Measurements from ENCODE around the gene ITGA8.
"Not testable (repeated sequence)": the region's sequence is repeated elsewhere in the genome, so short reads cannot be mapped to it uniquely, and the experiment has no call there.

ITGA8 gene

GRCh38 chr10:15636446-15636845 lies 83.3 kb downstream of the ITGA8 start:
- ChIA-PET CTCF (no interaction called here), POLR2A (no interaction called here)
- no peak for DNase-seq (ENCODE audit: extremely low spot score)
- TF ChIP-seq CTCF (IDR thresholded peaks at IDR 0.05; ENCODE audit: control extremely low read depth, extremely low read depth, low read depth, missing control alignments) = no peak

- no peak for DNase-seq (ENCODE audit: extremely low spot score)
- no peak for TF ChIP-seq CTCF (IDR thresholded peaks at IDR 0.05; ENCODE audit: control extremely low read depth, extremely low read depth, low read depth, missing control alignments)
- CTCF ChIA-PET = no interaction called here
- POLR2A ChIA-PET = interaction anchor here (0.6 kb wide), 1 partner anchor 11 kb away, joined by 5 read pairs; no protein-coding TSS in a partner anchor
These were observed 87.1 kb downstream of the ITGA8 start for GRCh38 chr10:15632456-15633091.

GRCh38 chr10:15631205-15631604 lies 88.5 kb downstream of the ITGA8 start:
- DNase-seq (ENCODE audit: extremely low spot score); POLR2A ChIA-PET; CTCF ChIA-PET: not testable (repeated sequence)

- CTCF ChIA-PET = no interaction called here
- DNase-seq (ENCODE audit: extremely low spot score) = no peak
- POLR2A ChIA-PET = no interaction called here
- no peak for TF ChIP-seq CTCF (IDR thresholded peaks at IDR 0.05; ENCODE audit: control extremely low read depth, extremely low read depth, low read depth, missing control alignments)
These were observed 89.4 kb downstream of the ITGA8 start for GRCh38 chr10:15630353-15630752.

- TF ChIP-seq CTCF (IDR thresholded peaks at IDR 0.05; ENCODE audit: control extremely low read depth, extremely low read depth, low read depth, missing control alignments) = no peak
- POLR2A ChIA-PET = no interaction called here
- no peak for DNase-seq (ENCODE audit: extremely low spot score)
These were observed 92.0 kb downstream of the ITGA8 start for GRCh38 chr10:15627617-15628196.

GRCh38 chr10:15626937-15627336 lies 92.8 kb downstream of the ITGA8 start:
- ChIA-PET POLR2A (no interaction called here), CTCF (no interaction called here)
- no peak for DNase-seq (ENCODE audit: extremely low spot score)
- TF ChIP-seq CTCF (IDR thresholded peaks at IDR 0.05; ENCODE audit: control extremely low read depth, extremely low read depth, low read depth, missing control alignments) = no peak

More at GRCh38 chr10:15627617-15628196, 92.0 kb downstream of the ITGA8 start:
- CTCF ChIA-PET = no interaction called here

GRCh38 chr10:15625261-15625660 lies 94.5 kb downstream of the ITGA8 start:
- no peak for TF ChIP-seq CTCF (IDR thresholded peaks at IDR 0.05; ENCODE audit: control extremely low read depth, extremely low read depth, low read depth, missing control alignments)
- ChIA-PET CTCF (no interaction called here), POLR2A (no interaction called here)
- no peak for DNase-seq (ENCODE audit: extremely low spot score)
